Epithelial cell of esophagus (primary cell): ENCODE data around the gene MMP7.

Experiments
- DNase-seq: peaks from one replicate; pipeline ENCODE4 v3.0.0; 2010; ENCODE audit warnings: low read depth
- H3K4me3 ChIP-seq: 2 replicates; pipeline ENCODE4 v1.5.1; 2011; ENCODE audit warnings: mild to moderate bottlenecking, low read length, control low read depth
- CTCF ChIP-seq: IDR thresholded peaks from 2 replicates; pipeline ENCODE4 v1.5.1; 2011; ENCODE audit warnings: low read depth, mild to moderate bottlenecking, low read length, control low read depth, inconsistent platforms; ENCODE audit not compliant: insufficient read depth; ENCODE audit errors: missing control alignments

MMP7 gene

GRCh38 chr11:102499931-102500330 lies 30.6 kb downstream of the MMP7 start:
- no peak for TF ChIP-seq CTCF
- DNase-seq: no peak
- no peak overlapping the region for H3K4me3 ChIP-seq

- no peak for TF ChIP-seq CTCF
- no peak overlapping the region for H3K4me3 ChIP-seq
Observed at GRCh38 chr11:102499151-102499550, 31.4 kb downstream of the MMP7 start.

GRCh38 chr11:102497061-102497460 lies 33.5 kb downstream of the MMP7 start:
- peak; percentile 21 for DNase-seq
- no peak for TF ChIP-seq CTCF
- no peak overlapping the region for H3K4me3 ChIP-seq

More at GRCh38 chr11:102499151-102499550, 31.4 kb downstream of the MMP7 start:
- DNase-seq: no peak

- peak; percentile 58 for TF ChIP-seq CTCF
- no peak overlapping the region for H3K4me3 ChIP-seq
- DNase-seq: peak; percentile 88
Observed at GRCh38 chr11:102495161-102496042, 35.1 kb downstream of the MMP7 start.

GRCh38 chr11:102494216-102494615 lies 36.3 kb downstream of the MMP7 start:
- DNase-seq: peak; percentile 82
- no peak overlapping the region for H3K4me3 ChIP-seq
- no peak for TF ChIP-seq CTCF

GRCh38 chr11:102493524-102493923 lies 37.0 kb downstream of the MMP7 start:
- peak; percentile 27 for DNase-seq
- H3K4me3 ChIP-seq: no peak overlapping the region
- no peak for TF ChIP-seq CTCF

GRCh38 chr11:102491969-102492368 lies 38.6 kb downstream of the MMP7 start:
- H3K4me3 ChIP-seq: no peak overlapping the region
- DNase-seq: no peak
- TF ChIP-seq CTCF: no peak
